HG03108 (cell line): ENCODE measurements around the gene EIF2B2.

ENCODE experiments used
- ATAC-seq: cut with Tn5 transposase; IDR thresholded peaks from one replicate; pipeline ENCODE4 v1.9.1; 2021; ENCODE audit warnings: moderate library complexity; ENCODE audit not compliant: unreplicated experiment

Gene EIF2B2

DNA sequence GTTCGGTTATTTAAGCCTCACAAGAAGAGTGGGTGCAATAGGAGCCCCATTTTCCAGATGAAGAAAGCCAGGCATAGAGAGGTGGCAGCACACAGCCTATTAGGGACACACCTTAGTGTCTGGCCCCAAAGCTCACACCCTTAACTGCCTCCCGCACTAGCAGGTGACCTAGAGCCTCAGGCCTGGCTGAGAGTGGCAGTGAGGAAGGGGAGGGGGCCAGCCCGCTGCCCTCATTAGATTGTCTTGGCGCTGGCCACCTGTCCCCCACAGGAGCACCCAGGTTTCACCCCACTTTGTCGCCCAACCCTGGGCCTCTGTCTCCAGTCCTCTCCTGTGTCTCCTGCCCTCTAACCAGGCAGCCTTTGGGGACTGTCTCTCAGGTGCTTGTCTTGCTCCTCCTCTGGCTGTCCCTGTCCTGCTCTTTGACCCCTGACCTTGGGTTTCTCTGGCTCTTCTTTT is 28.8 kb upstream of the EIF2B2 start:
- no peak for ATAC-seq

DNA sequence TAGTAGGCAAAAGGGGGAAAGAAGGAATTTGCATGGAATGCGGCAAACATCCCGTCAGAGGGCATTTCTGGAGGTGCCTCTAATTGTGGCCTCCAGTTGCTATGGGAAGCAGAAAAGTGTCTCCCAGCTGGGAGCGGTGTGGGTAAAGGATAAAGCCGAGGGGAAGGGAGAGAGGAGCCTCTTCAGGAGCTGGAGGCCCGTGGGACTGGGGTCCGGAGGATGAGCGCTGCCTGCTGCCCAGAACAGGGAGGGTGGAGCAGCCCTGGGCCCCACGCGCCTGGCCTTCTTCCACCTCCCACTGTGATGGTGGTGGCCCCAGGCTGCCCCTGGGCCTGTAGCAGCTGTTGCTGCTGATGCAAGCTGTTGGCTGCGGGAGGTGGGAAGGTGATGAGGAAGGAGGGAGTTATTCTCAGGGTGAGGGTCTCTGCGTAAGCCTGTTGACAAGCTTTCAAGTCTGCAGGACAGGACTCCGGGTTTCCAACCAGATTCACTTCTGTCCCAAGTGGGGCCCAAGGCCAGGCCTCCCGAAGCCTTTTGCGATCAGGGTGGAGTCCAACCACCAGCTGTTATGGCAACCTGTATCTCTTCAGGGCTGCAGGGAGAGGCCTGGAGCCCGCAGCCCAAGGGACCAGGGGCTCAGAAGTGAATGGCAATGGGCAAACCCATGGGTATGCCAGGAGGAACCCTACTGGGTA is 28.2 kb upstream of the EIF2B2 start:
- no peak for ATAC-seq

DNA sequence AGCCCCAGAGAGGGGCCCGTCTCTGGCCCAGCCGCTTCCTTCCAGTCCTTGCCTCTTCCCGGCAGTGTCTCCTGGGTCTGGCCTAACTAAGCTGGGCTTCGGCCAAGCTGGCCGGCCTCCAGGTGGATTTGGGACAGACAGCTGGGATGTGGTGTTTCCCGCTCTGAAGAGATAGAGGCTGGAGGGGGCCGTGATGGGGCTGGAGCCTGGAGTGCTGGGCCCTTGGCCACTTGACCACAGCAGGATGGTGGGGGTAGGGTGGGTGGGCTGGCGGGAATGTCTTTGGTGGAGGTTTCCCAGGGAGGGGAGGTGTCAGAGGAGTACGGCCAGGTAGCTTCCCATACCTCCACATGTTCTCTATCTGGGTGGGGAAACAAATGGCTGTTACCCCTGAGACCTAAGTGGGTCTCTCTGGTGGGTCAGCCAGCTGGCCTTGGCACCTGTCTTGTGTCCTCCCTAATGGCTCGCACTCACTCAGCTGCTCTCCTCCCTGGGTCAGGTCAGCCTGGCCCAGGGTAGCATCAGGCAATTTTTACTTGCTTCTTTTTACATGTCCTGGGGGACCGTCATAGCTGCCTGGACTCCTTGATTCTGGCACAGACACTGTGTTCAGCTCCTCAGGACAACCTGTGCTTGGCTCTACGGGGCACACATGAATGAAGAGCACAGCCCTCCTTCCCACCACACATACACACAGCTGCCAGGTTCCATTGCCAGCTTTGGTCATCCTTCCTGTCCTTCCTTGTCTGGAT is 27.5 kb upstream of the EIF2B2 start:
- ATAC-seq, result no peak

DNA sequence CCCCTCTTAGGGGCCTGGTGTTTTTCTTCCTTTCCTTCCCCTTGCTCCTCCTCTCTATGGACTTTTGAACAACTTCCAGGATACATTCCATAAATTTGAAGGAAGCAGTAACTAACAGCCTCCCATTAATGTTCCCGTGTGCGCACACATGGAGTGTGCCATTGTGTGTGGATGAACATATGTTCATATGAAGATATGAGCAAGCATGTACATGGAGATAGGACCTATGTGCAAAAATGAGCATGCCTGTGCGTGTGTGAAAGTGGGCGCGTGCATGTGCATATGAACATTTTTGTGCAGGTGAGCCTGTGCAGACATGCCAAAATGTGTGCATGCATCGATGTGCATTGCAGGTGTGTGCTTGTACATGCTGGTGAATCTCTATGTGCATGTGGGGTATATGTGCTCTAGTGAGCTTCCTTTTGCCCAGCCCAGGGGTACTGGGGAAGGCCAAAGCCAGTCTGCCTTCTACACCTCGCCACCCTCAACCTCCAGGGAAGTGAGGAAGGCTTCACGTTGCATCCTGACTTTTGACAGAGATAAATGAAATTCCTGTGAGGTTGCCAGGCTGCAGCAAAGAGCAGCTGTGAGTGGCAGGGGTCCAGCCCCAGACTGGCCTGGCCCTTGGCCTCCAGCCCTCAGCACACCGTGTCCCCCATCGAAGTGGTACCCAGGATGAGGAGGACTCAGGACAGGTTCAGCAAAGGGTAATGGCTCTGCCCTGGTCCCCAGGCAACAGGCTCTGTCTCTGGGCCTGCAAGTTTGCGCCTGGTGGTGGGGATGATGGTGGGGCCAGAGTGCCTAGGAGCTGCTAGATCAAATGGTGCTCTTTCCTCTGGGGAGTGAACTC is 26.2 kb upstream of the EIF2B2 start:
- ATAC-seq, result no peak

DNA sequence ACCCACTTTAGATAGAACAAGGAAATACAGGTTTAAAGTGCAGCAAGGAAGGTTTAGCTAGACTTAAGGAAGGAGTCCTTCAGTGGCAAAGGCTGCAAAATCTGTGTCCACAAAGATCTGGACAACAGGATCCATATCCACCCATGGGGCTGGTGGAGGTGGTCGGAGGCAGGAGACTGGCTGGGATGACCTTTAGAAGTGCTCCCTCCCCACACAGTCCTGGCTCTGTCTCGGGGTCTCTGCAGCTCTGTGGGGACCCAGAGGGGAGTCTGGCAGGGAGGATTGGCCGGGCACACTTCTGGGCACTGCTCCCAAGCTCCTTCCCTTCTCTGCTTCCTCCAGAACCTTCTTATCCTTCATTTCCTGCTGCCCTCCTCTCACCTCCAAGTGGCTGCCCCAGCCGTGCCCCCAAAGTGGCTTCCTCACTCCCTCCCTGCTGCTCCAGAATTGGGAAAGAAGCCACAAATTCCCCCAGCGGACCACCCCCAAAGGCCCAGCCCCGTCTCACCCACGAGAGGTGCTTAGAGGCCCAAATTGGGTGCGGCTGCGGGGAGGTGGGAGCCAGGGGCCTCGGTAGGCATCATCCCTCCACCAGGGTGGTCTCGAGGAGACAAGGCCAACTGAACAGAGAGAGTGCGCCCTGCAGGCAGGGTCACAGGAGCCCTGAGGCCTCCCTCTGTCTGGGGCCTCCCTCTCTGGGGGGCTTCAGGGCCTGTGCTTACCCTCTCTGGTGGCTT is 25.4 kb upstream of the EIF2B2 start:
- no peak for ATAC-seq

DNA sequence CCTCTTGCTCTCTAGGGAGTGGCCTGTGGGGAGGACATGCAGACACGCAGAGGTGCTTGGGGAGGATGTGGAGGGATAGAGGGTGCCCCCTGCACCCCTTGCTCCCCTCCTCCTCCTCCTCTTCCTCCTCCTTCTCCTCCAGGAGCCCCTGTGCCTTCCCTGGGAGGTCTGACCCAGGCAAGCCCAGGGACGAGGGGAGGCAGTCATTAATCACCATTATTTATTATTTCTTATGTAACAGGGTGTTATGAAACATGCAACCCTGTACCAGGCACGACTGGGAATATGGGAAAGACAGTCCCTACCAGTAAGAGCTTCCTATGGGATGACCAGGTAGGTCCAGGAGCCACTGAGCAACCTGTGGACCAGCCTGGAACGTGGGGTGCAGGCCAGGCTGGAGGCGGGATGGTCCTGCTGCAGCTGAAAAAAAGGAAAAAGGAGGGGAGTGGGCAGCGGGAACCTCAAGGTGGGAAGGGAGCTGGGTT is 24.8 kb upstream of the EIF2B2 start:
- ATAC-seq, result no peak

DNA sequence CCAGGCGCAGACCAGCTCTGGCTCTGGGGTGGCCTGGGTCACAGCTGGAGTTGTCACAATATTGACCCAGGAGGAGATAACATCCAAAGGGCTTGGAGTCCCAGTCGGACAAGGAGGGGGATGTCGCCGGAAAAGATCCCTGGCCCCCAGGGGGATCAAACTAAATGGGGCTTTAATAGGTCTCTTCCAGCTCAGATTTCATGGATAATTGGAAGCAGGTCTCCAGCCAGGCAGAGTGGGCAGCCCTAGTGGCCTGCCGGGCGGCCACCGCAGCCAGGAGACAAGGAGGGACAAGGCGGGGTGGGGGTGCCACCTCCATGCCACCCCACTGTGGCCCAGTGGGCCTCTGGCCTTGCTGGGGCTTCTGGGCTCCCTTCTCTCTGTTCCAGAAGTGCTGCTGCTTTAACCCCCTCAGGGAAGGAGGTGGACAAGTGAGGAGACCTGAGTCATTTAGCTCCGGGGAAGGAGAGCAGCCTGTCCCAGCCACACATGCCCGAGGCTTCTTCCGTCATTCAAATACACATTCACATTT is 24.2 kb upstream of the EIF2B2 start:
- no peak for ATAC-seq

- ATAC-seq, result no peak
Measured at GRCh38 chr14:74979029-74979428, 23.7 kb upstream of the EIF2B2 start.

DNA sequence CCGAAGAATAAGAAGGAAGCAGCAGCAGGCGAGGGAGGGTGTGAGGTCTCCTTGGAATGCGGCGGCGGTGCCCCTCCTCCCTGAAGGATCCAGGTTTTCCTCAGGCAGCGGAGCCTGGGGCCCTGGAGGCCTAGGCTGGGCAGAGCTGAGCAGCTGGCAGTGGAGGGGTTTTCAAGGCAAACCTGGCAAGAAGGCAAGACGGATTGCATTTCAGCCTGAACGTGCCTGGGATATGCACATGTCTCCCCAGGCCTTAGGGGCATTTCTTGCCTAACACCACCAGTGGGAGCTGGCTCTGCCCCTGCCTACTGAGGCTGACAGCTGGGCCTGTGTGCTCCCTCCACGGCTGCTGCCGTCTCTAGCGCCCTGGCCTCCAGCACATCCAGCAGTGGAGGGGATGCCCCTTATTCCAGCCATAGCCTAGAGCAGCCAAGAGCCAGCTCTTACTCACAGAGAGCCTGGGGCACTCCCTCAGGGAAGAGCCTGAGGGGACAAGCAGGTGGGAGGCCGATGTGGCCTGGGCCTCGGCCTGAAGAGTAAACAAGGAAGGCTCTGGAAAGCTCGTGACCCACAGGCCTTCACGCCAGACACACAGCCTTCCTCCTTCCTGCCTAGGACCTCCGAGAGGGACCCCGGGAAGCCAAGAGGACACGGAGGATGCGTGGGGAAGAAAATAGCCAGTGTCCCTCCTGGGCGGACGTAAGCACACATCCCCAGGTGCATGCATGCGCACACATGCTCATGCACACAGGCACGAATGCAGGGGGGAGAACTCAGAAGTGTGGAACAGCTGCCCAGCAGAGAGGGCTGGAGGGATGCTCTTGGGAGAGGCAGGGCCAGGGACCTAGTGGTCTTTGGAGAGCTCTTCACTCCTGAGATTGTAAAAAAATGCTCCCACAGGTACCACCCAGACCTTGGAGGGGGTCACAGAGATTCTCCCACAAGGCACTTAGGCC is 23.0 kb upstream of the EIF2B2 start:
- no peak for ATAC-seq

GRCh38 chr14:74980398-74980730 is 22.4 kb upstream of the EIF2B2 start:
- ATAC-seq, result no peak

- ATAC-seq, result no peak
Measured at GRCh38 chr14:74980731-74981461, 21.8 kb upstream of the EIF2B2 start.

DNA sequence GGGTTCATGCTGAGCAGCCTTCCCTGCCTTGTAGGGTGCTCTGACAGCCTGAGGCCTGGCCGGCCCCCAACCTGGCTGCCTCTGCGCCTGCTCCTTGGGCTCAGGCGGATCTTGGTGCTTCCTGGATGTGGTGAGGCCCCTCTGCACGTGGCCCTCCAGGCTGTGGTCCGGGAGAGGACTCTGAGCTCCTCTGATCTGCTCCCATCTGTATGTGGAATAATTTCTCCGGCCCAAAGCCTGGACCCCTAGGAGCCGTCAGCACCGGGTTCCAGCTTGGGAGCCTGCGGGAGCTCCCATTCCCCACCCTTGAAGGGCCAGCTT is 21.3 kb upstream of the EIF2B2 start:
- no peak for ATAC-seq

GRCh38 chr14:74981833-74982232 is 20.9 kb upstream of the EIF2B2 start:
- no peak for ATAC-seq

DNA sequence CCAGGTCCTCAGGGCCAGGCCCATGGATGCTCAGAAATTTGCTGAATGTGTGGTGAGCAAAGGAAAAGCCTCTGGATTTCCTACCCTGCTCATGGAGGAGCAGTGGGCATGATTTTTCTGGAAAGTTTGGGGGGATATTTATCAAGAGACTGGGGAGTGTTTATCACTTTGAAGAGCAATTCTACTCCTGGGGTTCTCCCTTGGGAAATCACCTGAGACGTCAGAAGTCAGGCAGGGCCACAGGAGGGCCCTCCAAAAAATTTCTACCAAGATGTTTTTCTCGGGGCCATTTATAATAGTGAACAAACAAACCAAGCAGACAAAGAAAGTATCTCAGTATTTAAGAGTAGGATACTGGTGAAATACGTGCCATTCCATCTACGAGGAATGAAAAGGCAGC is 20.1 kb upstream of the EIF2B2 start:
- no peak for ATAC-seq

- ATAC-seq, result no peak
Measured at GRCh38 chr14:74983343-74983742, 19.4 kb upstream of the EIF2B2 start.

GRCh38 chr14:74984236-74985027 is 18.3 kb upstream of the EIF2B2 start:
- no peak for ATAC-seq

GRCh38 chr14:74985028-74985310 is 17.8 kb upstream of the EIF2B2 start:
- no peak for ATAC-seq

- no peak for ATAC-seq
Measured at GRCh38 chr14:74985806-74986205, 16.9 kb upstream of the EIF2B2 start.
